HG03439 (cell line): ENCODE data around the gene SND1.

Experiments
- ATAC-seq: cut with Tn5 transposase; IDR thresholded peaks from one replicate; pipeline ENCODE4 v1.9.1; 2021; ENCODE audit warnings: mild to moderate bottlenecking, moderate library complexity; ENCODE audit not compliant: unreplicated experiment

The SND1 gene

GRCh38 chr7:127983804-127984332 is 331.9 kb downstream of the SND1 start:
- no peak for ATAC-seq

- no peak for ATAC-seq
Measured at GRCh38 chr7:127986581-127987521, 334.9 kb downstream of the SND1 start.

GRCh38 chr7:127988751-127989150 is 336.8 kb downstream of the SND1 start:
- no peak for ATAC-seq

- ATAC-seq, result no peak
Measured at GRCh38 chr7:127993317-127993716, 341.3 kb downstream of the SND1 start.

- ATAC-seq, result no peak
Measured at GRCh38 chr7:127993987-127994386, 342.0 kb downstream of the SND1 start.

- no peak for ATAC-seq
Measured at GRCh38 chr7:127995156-127995880, 343.3 kb downstream of the SND1 start.

- no peak for ATAC-seq
Measured at GRCh38 chr7:127995881-127996215, 343.9 kb downstream of the SND1 start.

- ATAC-seq, result no peak
Measured at GRCh38 chr7:127996253-127997071, 344.5 kb downstream of the SND1 start.

GRCh38 chr7:127997226-127997922 is 345.4 kb downstream of the SND1 start:
- ATAC-seq, result no peak

GRCh38 chr7:127998671-127999070 is 346.7 kb downstream of the SND1 start:
- ATAC-seq, result no peak

GRCh38 chr7:128000048-128000447 is 348.1 kb downstream of the SND1 start:
- no peak for ATAC-seq

GRCh38 chr7:128000854-128001265 is 348.9 kb downstream of the SND1 start:
- ATAC-seq, result peak; percentile 52

GRCh38 chr7:128003167-128003566 is 351.2 kb downstream of the SND1 start:
- no peak for ATAC-seq

- no peak for ATAC-seq
Measured at GRCh38 chr7:128003787-128004186, 351.8 kb downstream of the SND1 start.

- ATAC-seq, result no peak
Measured at GRCh38 chr7:128004623-128005022, 352.6 kb downstream of the SND1 start.

- ATAC-seq, result no peak
Measured at GRCh38 chr7:128005117-128005516, 353.1 kb downstream of the SND1 start.

- no peak for ATAC-seq
Measured at GRCh38 chr7:128005759-128006159, 353.8 kb downstream of the SND1 start.

- ATAC-seq, result no peak
Measured at GRCh38 chr7:128006550-128007302, 354.7 kb downstream of the SND1 start.

GRCh38 chr7:128007303-128007680 is 355.3 kb downstream of the SND1 start:
- ATAC-seq, result no peak

- no peak for ATAC-seq
Measured at GRCh38 chr7:128008141-128008540, 356.1 kb downstream of the SND1 start.
